Stimulated activated CD4-positive, alpha-beta T cell treated with anti-CD3 and anti-CD28 coated beads, Interleukin-2, amount 100 ng/mL, for 4 hours (primary cell): ENCODE results near the gene LCE2B.
A peak's percentile ranks its signal among the peaks of the same experiment; 100 is the strongest.
"Not testable (repeated sequence)": the region's sequence is repeated elsewhere in the genome, so short reads cannot be mapped to it uniquely, and the experiment has no call there.

Source experiments
- DNase-seq: peaks from one replicate; pipeline ENCODE4 v3.0.0-alpha.2; 2020; ENCODE audit warnings: low read depth

The LCE2B gene

GRCh38 chr1:152685823-152686222 lies at the start of gene LCE2B:
Gene LCE2B (plus strand): TSS chr1:152686123. CDS start chr1:152686844, 721 bp downstream.
- not testable (repeated sequence) for DNase-seq

GRCh38 chr1:152640351-152640750 lies 45.6 kb upstream of the LCE2B start:
- no peak for DNase-seq

GRCh38 chr1:152643945-152644344 lies 42.0 kb upstream of the LCE2B start:
- DNase-seq: no peak

GRCh38 chr1:152645146-152645545 lies 40.8 kb upstream of the LCE2B start:
- DNase-seq: no peak

- DNase-seq: no peak
Observed at GRCh38 chr1:152646656-152647055, 39.3 kb upstream of the LCE2B start.

- DNase-seq: peak; percentile 2
Observed at GRCh38 chr1:152654110-152654509, 31.8 kb upstream of the LCE2B start.

GRCh38 chr1:152656459-152656858 lies 29.5 kb upstream of the LCE2B start:
- no peak for DNase-seq

GRCh38 chr1:152657677-152658076 lies 28.2 kb upstream of the LCE2B start:
- DNase-seq: no peak

GRCh38 chr1:152658649-152659048 lies 27.3 kb upstream of the LCE2B start:
- DNase-seq: no peak

GRCh38 chr1:152663098-152663497 lies 22.8 kb upstream of the LCE2B start, which contains the start of gene LCE2D:
Gene LCE2D (plus strand): TSS chr1:152663380. CDS start chr1:152664106, 726 bp downstream.
- DNase-seq: no peak

- not testable (repeated sequence) for DNase-seq
Observed at GRCh38 chr1:152666171-152666570, 19.8 kb upstream of the LCE2B start.

- DNase-seq: no peak
Observed at GRCh38 chr1:152667648-152668047, 18.3 kb upstream of the LCE2B start.

- DNase-seq: no peak
Observed at GRCh38 chr1:152673016-152673415, 12.9 kb upstream of the LCE2B start.

- DNase-seq: not testable (repeated sequence)
Observed at GRCh38 chr1:152674983-152675382, 10.9 kb upstream of the LCE2B start, which contains the start of gene LCE2C. Gene LCE2C (plus strand): TSS chr1:152675279. CDS start chr1:152676016, 737 bp downstream.

GRCh38 chr1:152679459-152679858 lies 6.5 kb upstream of the LCE2B start:
- no peak for DNase-seq

- no peak for DNase-seq
Observed at GRCh38 chr1:152681616-152682015, 4.3 kb upstream of the LCE2B start.

GRCh38 chr1:152683846-152684245 lies 2.1 kb upstream of the LCE2B start:
- no peak for DNase-seq

GRCh38 chr1:152697701-152698600 lies 12.0 kb downstream of the LCE2B start, which contains the start of gene LCE2A:
Gene LCE2A (plus strand): TSS chr1:152698345. CDS start chr1:152698902, 557 bp downstream.
- DNase-seq: no peak

GRCh38 chr1:152699746-152700145 lies 13.8 kb downstream of the LCE2B start:
- DNase-seq: no peak

GRCh38 chr1:152707860-152708259 lies 21.9 kb downstream of the LCE2B start, which contains the start of gene LCE4A:
Gene LCE4A (plus strand): TSS chr1:152708160. CDS start chr1:152709076, 916 bp downstream.
- no peak for DNase-seq

- no peak for DNase-seq
Observed at GRCh38 chr1:152718238-152718637, 32.3 kb downstream of the LCE2B start.

GRCh38 chr1:152725261-152725660 lies 39.3 kb downstream of the LCE2B start:
- DNase-seq: no peak

GRCh38 chr1:152728986-152729385 lies 43.1 kb downstream of the LCE2B start:
- DNase-seq: no peak
